Progenitor cell of endocrine pancreas (in vitro differentiated cells): ENCODE results near the gene CIT. TPM values are rescaled to one million over a fixed set of nuclear protein-coding genes. Genes with fewer than 3 reads are reported as not detected.

Experiments used
- DNase-seq: peaks from one replicate; pipeline ENCODE4 v3.0.0; 2021; ENCODE audit warnings: low spot score; ENCODE audit not compliant: unreplicated experiment
- H3K27ac Mint-ChIP-seq: 2 replicates; pipeline ENCODE4 v1.8.0; 2021; ENCODE audit warnings: mild to moderate bottlenecking, moderate library complexity, mixed read lengths
- H3K27me3 Mint-ChIP-seq: 2 replicates; pipeline ENCODE4 v1.8.0; 2021; ENCODE audit warnings: mixed read lengths
- H3K36me3 Mint-ChIP-seq: 2 replicates; pipeline ENCODE4 v1.8.0; 2022; ENCODE audit warnings: mixed read lengths; ENCODE audit not compliant: insufficient read depth
- H3K4me1 Mint-ChIP-seq: 2 replicates; pipeline ENCODE4 v1.8.0; 2021; ENCODE audit warnings: low read depth, mixed read lengths
- H3K4me3 Mint-ChIP-seq: 2 replicates; pipeline ENCODE4 v1.8.0; 2021; ENCODE audit warnings: low read depth, mild to moderate bottlenecking, moderate library complexity, mixed read lengths
- H3K9me3 Mint-ChIP-seq: 2 replicates; pipeline ENCODE4 v1.8.0; 2021; ENCODE audit warnings: low read depth, mixed read lengths
- total RNA-seq: library from RNA; stranded (reverse); gene quantifications from 2 replicates; pipeline ENCODE4 v1.2.1, GENCODE V29; 2021
- TF ChIP-seq, protein P1 (sequence below): fragments of 200-600 bp; sonication (generic); IDR thresholded peaks from one replicate; pipeline ENCODE4 v1.5.0; 2021; ENCODE audit warnings: antibody characterized with exemption, mild to moderate bottlenecking; ENCODE audit not compliant: unreplicated experiment

CIT gene
- total RNA-seq, 1 donor from 2014 or later, result 44.1 TPM

DNA sequence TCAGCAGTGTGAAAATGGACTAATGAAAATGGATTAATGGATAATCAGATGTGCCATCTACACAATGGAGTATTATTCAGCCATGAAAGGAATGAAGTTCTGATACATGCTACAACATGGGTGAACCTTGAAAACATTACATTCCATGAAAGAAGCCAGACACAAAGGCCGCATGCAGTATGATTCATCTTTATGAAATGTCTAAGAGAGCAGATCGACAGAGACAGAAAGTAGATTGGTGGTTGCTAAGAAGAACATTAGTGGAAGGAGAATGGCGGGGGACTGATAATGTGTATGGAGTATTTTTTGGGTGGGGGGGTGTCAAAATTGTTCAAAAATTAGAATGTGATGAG, 161.9 kb downstream of the CIT start:
- peaks cover 11% of the 10 kb centered on the region for H3K4me1 Mint-ChIP-seq
- H3K36me3 Mint-ChIP-seq, result peaks cover 25% of the 10 kb centered on the region
- TF ChIP-seq, protein P1, sequence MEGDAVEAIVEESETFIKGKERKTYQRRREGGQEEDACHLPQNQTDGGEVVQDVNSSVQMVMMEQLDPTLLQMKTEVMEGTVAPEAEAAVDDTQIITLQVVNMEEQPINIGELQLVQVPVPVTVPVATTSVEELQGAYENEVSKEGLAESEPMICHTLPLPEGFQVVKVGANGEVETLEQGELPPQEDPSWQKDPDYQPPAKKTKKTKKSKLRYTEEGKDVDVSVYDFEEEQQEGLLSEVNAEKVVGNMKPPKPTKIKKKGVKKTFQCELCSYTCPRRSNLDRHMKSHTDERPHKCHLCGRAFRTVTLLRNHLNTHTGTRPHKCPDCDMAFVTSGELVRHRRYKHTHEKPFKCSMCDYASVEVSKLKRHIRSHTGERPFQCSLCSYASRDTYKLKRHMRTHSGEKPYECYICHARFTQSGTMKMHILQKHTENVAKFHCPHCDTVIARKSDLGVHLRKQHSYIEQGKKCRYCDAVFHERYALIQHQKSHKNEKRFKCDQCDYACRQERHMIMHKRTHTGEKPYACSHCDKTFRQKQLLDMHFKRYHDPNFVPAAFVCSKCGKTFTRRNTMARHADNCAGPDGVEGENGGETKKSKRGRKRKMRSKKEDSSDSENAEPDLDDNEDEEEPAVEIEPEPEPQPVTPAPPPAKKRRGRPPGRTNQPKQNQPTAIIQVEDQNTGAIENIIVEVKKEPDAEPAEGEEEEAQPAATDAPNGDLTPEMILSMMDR, result no peak
- H3K4me3 Mint-ChIP-seq, result no peak overlapping the region
- no peak for DNase-seq
- H3K9me3 Mint-ChIP-seq, result peaks cover 3% of the 10 kb centered on the region
- H3K27me3 Mint-ChIP-seq, result no peaks in the 10 kb centered on the region
- no peak overlapping the region for H3K27ac Mint-ChIP-seq

DNA sequence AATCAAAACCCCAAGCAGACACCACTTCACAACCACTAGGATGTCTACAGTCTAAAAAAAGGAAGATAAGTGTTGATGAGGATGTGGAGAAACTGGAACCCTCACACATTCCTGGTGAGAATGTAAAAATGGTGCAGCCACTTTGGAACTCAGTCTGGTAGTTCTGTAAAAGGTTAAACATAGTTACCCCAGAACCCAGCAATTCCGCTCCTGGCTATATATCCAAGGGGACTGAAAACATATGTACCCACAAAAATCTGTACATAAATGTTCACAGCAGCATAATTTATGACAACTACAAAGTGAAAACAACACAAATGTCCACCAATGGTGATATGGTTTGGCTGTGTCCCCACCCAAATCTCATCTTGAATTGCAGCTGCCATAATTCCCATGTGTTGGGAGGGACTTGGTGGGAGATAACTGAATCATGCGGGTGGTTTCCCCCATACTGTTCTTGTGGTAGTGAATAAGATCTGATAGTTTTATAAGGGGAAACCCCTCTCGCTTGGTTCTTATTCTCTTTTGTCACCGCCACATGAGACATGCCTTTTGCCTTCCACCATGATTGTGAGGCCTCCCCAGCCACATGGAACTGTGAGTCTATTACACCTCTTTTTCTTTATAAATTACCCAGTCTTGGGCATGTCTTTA, 162.4 kb downstream of the CIT start:
- peaks cover 12% of the 10 kb centered on the region for H3K4me1 Mint-ChIP-seq
- H3K36me3 Mint-ChIP-seq, result peaks cover 25% of the 10 kb centered on the region
- H3K9me3 Mint-ChIP-seq, result peaks cover 3% of the 10 kb centered on the region
- DNase-seq, result no peak
- no peak overlapping the region for H3K4me3 Mint-ChIP-seq
- no peak overlapping the region for H3K27ac Mint-ChIP-seq
- TF ChIP-seq, protein P1, result no peak
- no peaks in the 10 kb centered on the region for H3K27me3 Mint-ChIP-seq

DNA sequence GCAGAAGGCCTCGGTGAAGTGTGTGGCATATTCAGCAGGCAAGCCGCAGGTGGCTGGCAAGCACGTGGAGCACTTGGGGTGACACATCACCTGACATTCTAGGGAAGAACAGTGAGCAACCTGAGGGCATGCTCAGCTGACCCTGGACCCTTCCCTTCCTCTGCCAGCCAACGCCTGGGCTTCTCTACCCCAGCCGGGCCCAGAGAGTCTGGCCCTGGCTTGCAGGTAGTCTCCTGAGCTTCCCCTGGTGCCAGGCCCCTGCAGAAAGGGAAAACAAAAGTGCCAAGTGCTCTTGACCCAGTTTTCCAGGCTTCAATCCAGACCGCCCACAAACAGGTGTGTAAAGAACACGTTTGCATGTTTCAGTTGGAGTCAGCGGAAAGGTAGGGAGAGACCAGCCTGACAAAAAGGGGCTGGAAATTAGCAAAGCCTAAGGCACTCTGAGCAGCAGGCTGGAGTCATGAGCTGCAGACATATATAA, 163.5 kb downstream of the CIT start:
- H3K4me1 Mint-ChIP-seq, result peaks cover 12% of the 10 kb centered on the region
- DNase-seq, result no peak
- no peaks in the 10 kb centered on the region for H3K27me3 Mint-ChIP-seq
- no peak overlapping the region for H3K4me3 Mint-ChIP-seq
- no peak overlapping the region for H3K27ac Mint-ChIP-seq
- TF ChIP-seq, protein P1, result no peak
- H3K36me3 Mint-ChIP-seq, result peaks cover 32% of the 10 kb centered on the region
- H3K9me3 Mint-ChIP-seq, result peaks cover 3% of the 10 kb centered on the region

DNA sequence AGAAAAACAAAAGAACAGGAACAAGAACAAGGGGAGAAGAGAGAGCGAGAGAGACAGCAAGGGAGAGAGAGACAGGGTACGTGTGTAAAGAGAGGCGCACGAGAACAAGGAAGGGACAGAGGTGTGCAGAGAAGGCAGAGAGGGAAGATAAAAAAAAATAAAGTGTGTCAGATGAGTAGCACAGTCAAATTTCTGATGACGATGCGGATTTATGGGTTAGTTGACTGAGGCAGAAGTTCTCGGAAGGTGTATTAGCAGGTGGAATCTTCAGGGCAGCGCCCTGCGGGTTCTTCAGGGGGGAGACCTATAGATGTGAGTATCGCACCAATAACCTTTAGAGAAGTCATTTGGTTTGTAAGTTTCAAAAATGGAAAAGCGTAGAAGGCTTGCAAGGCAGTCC, 164.4 kb downstream of the CIT start:
- TF ChIP-seq, protein P1, result no peak
- H3K9me3 Mint-ChIP-seq, result peaks cover 3% of the 10 kb centered on the region
- no peak overlapping the region for H3K27ac Mint-ChIP-seq
- DNase-seq, result no peak
- H3K36me3 Mint-ChIP-seq, result peaks cover 35% of the 10 kb centered on the region
- no peak overlapping the region for H3K4me3 Mint-ChIP-seq
- H3K27me3 Mint-ChIP-seq, result no peaks in the 10 kb centered on the region
- H3K4me1 Mint-ChIP-seq, result peaks cover 12% of the 10 kb centered on the region

DNA sequence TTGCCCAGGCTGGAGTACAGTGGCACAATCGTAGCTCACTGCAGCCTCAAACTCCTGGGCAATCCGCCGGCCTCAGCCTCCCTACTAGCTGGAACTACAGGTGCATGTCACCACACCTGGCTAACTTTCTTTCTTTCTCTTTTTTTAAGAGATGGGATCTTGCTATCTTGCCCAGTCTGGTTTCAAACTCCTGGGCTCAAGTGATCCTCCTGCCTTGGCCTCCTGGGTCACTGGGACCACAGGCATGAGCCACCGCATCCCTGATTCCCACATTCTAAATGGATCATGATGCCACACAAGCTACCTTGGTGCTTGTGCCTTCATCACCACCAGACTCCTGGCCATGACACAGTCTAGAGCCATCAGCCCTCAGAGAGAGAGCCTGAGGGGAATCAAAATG, 165.4 kb downstream of the CIT start:
- no peaks in the 10 kb centered on the region for H3K27me3 Mint-ChIP-seq
- TF ChIP-seq, protein P1, result no peak
- no peak for DNase-seq
- peaks cover 11% of the 10 kb centered on the region for H3K4me1 Mint-ChIP-seq
- H3K4me3 Mint-ChIP-seq, result no peak overlapping the region
- peaks cover 41% of the 10 kb centered on the region for H3K36me3 Mint-ChIP-seq
- no peak overlapping the region for H3K27ac Mint-ChIP-seq
- peaks cover 3% of the 10 kb centered on the region for H3K9me3 Mint-ChIP-seq
